ENCODE results near the gene PARD3B. TPM values are rescaled to one million over a fixed set of nuclear protein-coding genes. Genes with fewer than 3 reads are reported as not detected.
"Not testable (repeated sequence)": the region's sequence is repeated elsewhere in the genome, so short reads cannot be mapped to it uniquely, and the experiment has no call there.

PARD3B gene
- total RNA-seq, 1 donor from 2014 or later: 9.5 TPM

DNA sequence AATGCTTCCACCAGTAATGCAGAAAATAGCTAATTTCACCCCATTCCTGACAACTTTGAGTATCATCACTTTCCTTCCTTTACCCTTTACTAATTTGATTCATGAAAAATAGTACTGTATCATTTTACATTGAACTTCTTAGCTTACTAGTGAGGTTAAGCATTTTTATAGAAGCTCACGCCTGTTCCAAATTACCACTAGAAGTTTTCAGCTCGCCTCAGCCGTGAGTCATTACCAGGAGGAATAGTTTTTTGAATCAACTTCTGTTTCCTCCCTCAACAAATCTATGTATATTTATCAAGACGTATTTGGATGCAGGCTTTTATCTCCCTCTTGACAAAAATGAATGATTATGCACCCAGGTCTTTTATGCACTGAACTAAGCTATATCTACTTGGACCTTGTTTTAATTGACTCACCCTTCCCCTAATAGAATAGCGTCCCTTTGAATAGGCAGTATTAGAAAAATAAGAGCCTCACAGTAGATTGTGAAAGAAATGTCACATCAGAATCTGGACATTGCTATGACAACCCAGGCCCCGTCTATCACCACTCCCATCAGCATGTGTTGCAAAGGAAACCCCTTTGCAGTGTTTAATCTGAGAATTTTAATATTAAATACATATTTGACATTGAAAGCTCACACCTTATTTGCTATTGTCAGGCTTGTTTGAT lies 929.6 kb downstream of the PARD3B start:
- intact Hi-C loops (cut with DNase I): no loop called here
- DNase-seq (ENCODE audit: low spot score): no peak

DNA sequence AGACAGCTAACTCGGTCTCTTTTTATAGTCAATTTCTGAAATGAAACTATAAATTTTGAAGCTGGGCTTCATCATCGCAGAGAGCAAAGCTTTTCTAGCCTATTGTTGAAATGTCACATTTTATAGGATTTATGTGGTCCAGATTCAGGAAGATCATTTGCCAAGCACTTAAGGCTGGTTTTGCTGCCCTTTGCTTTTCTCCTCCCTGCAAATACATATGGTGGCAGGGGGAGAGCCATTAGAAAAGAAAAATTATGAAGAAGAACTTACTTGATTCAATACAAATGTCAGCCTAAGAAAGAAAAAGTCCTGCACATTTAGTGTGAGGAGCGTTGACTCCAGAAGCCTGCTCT lies 930.1 kb downstream of the PARD3B start:
- intact Hi-C loops (cut with DNase I): no loop called here

DNA sequence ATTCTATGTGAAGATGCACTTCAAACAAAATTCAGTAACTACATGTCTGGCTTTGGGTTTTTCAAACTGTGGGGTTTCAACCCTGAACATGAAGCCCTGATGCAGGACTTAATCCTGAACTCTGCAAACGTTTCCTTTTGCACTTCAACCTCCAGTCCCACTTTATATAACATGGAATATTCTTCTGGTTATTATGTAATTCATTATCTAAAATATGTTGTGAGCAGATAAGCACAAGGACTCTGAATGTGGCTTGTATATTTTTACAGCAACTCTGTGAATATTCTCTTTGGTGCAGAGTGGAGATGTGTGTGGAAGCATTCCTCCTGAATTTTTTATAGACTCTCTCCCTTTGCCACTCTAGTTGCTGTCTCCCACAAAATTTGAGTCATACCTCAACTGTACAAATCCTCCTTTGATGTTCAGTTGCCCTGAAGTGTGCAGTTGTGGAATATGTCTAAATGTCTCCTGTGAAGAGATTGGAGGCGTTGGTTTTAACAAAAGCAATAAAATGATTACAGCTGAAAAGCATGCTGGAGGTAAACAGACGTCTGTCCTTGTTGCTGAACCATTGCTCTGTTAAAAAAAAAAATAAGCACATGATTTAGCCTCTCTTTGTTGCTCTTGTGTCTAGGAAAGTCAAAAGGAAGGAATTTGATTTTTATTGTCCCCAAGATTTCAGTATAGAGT lies 931.9 kb downstream of the PARD3B start:
- DNase-seq (ENCODE audit: low spot score): no peak
- intact Hi-C loops (cut with DNase I): no loop called here

More for the DNA sequence above, 930.1 kb downstream of the PARD3B start:
- DNase-seq (ENCODE audit: low spot score): no peak

DNA sequence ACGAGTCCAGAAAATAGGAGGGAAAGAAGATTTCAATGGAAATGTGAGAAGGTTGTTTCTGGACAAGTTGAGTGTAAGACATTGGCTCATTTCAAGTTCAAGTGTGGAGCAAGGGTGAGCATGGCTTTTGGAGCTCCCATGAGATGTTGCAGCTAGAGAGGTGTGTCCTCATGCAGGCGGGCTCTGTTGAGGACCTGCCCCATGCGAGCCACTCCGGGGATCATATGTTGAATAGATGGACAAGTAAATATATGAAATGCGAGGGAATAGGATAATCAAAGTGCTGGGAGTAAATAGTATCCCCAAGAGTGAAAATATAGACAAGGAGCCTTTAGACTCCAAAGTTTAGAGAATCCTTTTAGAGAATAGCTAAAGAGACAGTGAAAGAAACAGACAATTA lies 936.6 kb downstream of the PARD3B start:
- intact Hi-C loops (cut with DNase I): no loop called here
- DNase-seq (ENCODE audit: low spot score): no peak

DNA sequence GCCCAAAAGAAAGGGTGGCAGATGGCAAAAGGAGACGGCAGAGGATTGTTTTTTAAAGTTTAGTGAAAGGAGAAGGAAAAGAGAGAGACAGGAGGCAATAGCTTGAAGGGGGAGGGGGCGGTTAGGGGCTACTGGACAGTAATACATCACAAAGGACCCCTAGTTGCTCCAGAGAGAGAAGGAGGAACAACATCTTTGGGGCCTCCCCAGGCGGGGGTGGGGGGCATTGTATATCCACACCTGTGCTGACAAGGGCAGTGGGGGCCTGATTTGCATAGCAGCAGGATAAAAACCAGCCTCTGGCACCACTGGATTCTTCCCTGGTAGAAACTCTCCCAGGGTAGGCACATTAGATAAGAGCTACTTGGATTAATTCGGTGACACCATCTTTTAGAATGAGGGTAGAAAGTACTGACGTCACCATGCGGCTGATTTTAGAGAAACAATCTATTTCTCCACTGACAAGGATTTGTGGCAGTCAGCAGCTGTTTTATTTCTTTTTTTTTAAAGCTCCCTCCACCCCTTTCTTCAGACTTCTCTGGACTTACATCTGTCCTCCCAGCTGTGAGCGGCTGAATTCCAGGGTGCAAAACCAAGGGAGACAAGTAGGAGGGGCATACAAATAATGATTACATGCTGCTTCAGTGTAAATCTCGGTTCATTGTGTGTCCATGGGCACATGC lies 937.3 kb downstream of the PARD3B start:
- intact Hi-C loops (cut with DNase I): no loop called here
- no peak for DNase-seq (ENCODE audit: low spot score)

DNA sequence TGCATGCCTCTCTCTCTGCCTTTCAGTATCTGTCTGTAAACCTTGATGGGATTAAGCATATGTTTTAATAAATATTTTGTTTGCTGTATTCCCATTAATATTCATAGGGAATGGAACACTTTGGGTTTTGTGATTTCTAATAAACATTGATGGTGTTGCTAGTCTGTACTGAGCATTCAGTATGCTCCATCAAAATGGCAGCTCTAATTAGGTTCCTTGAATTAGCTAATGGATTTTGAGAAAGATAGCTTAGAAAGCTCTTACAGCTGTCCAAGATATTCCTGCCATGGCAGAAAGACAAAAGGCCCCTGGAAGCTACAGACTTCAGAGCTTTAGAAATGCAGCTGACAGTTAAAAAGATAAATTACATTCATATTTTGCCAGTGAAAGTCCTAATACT lies 937.8 kb downstream of the PARD3B start:
- intact Hi-C loops (cut with DNase I): no loop called here
- DNase-seq (ENCODE audit: low spot score): no peak

DNA sequence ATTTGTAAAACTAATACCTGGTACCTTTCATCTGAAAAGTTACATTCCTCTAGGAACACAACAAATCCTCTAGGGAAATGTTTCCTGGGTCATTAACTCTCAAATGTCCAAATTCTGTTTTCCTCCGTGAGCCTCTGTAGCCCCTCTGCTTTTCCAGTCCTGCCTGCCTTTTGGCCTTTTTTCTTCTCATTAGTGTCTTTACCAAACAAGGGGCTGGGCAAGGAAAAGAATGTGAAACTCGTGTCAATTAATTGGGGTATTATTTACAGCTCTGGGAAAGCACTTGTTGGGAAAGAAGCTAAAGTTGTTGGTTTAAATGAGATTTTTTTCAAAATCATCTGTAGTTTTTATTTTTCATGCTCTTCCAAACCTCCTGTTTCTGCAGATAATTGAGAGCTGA lies 938.9 kb downstream of the PARD3B start:
- no peak for DNase-seq (ENCODE audit: low spot score)
- intact Hi-C loops (cut with DNase I): no loop called here

DNA sequence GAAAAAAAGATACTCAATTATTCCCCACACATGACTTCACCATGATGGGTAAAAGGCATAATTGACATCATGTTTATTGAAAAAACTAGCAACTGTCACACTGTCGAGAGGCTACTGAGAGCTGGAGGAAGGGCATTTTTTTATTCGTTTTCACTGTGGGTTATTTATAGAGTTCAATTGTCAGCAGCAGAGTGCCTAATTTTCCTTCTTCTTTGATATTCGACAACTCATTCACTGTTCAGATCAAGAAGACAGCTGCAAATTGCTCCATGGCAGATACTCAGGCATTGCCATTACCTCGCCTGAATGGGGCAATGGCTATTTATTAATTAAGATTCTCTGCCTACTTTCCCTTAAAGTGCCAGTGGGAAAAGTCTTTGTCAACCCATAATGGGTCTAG lies 939.5 kb downstream of the PARD3B start:
- intact Hi-C loops (cut with DNase I): no loop called here
- no peak for DNase-seq (ENCODE audit: low spot score)

DNA sequence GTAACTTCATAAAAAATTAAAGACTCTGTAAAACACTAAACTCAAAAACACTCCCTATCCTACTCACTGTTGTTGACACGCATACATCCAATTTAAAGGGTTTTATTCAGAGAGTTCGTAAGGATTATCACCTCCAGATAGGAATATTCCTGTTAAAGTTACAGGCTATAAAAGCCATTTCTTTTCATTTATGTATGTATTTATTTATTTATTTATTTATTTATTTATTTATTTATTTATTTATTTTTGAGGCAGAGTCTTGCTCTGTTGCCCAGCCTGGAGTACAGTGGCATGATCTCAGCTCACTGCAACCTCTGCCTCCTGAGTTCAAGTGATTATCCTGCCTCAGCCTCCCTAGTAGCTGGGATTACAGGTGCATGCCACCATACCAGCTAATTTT lies 948.3 kb downstream of the PARD3B start:
- DNase-seq (ENCODE audit: low spot score); intact Hi-C loops (cut with DNase I): not testable (repeated sequence)

DNA sequence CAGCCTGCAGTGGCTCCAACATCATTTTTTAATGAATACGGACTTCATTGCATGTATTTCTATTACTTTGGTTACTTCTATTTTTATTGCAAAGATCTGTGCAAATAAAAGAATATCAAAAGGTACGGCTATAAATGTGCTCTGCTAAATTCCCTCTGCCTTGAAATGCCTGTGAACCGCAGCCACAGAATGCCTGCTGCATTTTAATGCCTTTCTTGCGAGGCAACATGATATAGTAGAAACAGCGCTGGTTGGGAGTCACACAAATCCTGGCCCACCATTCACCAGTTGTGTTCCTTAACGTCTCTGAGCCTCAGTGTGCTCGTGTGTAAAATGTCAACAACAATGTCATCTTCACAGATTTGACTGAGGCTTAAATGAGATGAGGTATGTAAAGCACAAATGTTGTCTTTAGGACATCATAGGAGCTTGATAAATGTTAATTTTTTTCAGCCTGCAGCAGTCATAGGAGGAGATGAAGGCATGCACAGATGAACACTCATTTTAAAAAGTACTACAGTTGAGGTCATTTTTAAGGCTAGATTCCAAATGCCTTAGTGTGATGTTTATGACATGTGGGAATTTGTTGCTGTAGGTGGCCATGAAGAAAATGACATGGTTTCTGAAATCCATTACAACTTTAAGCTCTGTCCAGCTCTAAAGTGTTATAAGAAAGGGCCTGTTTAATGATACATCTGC lies 949.4 kb downstream of the PARD3B start:
- intact Hi-C loops (cut with DNase I): no loop called here

DNA sequence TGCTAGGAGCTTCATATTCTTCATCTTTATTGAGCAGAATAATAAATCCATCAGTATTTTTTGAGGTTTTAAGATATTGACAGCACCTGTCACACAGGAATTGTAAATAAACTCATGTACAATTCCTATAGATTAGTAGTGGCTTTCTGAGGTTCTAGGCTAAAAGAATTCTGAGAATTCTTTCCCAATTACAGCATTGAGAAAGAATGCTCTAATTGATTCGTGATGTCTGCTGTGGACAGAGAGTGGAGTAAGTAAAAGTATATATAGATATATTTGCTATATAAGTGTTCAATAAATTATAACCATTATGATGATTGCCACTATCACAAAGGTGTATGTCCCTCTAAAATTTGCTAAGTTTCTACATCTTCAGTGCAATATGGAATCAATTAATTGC lies 950.5 kb downstream of the PARD3B start:
- DNase-seq (ENCODE audit: low spot score): no peak
- intact Hi-C loops (cut with DNase I): no loop called here

More for the DNA sequence above, 949.4 kb downstream of the PARD3B start:
- DNase-seq (ENCODE audit: low spot score): no peak

DNA sequence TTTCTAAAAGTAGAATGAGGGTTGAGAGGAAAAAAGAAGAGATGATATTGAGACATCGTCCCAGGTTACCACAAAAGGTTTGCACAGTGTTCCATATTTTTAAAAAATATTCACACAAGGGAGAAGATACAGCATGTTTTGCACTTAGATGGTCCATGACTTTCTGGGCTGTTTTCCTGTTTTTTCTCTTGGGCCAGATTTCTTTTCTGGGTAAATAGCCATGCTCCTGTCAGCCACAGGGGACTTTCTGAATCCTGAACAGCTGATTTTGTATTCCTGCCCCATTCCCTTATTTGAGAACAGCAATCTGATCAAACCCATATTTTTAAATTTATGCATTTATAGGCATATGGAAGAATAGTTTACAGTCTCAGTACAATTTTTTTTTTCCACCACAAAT lies 951.1 kb downstream of the PARD3B start:
- intact Hi-C loops (cut with DNase I): no loop called here
- no peak for DNase-seq (ENCODE audit: low spot score)

DNA sequence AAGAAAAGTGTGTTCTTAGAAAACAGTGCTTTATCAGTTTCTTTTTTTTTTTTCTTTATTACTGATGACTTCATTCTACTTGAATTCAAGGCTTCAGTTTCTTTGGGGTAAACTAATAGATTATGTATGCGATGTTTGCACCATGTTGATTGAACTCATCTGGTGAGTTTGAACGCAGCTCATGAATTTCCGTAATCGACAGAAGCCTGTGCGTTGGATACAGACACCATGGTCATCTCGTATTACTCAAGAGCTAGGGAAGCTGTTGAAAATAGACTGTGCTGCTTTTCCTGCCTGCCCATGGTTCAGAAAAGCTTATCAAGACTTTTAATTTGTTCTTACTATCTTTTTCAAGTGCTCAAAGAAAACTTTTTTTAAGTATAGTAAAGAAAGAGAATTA lies 951.5 kb downstream of the PARD3B start:
- intact Hi-C loops (cut with DNase I): no loop called here
- DNase-seq (ENCODE audit: low spot score): no peak

DNA sequence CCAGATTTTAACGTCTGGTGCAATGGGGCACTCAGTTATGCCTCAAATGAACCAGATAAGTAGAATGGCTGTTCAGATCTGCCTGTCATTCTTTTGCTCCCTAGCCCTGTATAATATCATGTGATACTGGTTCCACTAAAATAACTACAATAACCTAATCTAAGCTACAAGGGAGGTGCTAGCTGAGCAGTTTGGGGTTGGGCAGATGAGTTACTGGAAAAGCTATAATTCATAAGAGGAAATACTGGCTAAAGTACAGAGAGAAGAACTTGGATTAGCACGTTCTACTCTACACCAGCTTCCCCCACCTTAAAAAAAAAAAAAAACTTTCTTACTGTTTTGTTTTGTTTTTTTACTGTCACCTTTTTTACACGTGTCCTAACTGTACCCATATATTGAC lies 953.7 kb downstream of the PARD3B start:
- no peak for DNase-seq (ENCODE audit: low spot score)
- intact Hi-C loops (cut with DNase I): no loop called here

DNA sequence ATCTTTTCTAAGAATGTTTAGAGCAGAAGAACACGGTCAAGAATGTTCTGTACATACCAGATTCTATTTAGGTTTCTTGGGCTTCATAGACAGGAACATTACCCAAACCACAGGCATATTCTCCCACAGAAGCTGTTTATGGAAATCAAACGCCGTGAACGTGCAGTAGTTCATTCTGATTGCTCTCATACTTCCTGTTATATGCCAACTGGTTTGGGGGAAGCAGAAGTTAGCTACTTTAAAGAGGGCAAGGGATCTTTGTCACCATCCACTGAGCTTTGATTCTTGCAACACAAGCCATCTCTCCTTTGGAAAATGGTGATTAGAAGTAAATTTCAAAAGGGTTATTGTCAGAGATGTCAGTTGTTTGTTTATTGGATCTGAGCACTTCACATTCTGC lies 954.8 kb downstream of the PARD3B start:
- intact Hi-C loops (cut with DNase I): no loop called here
- DNase-seq (ENCODE audit: low spot score): no peak

DNA sequence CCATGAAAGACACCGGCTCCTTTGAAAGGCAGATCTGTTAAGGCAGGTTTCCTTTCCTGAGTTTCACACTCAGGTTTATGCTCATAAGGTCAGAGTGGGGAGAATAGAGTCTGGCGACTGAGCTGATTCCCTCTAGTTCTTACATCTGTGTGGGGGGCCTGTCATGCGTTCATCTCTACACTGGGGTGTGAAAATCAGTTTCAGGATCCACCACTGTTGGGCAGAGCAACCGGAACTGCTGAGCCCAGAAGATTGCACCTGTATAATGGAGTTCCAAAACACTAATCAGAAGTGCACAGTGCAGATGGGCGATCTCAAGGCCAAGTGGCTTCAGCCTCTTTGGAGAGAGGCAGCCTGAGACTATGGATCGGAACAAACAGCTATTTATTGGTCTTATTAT lies 955.7 kb downstream of the PARD3B start:
- intact Hi-C loops (cut with DNase I): no loop called here
- DNase-seq (ENCODE audit: low spot score): no peak

DNA sequence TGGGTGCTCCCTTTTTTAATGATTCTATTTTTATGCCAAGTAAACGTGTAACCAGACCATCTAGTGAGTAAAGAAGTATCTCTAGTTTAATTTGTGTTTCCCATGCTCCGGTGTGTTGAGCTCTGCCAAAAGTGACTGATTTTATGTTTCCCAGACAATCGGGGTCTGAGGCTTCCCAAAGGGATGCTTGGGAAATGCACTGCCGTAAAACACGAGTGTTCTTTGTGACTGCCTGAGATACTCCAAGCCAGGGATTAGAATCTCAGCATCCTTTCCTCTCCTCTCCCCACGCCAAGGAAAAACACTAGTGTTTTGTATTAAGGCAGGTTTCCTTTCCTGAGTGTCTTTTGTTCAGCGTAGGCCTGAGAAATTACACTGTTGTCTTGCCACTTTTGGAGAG lies 956.6 kb downstream of the PARD3B start:
- intact Hi-C loops (cut with DNase I): no loop called here
- DNase-seq (ENCODE audit: low spot score): no peak

DNA sequence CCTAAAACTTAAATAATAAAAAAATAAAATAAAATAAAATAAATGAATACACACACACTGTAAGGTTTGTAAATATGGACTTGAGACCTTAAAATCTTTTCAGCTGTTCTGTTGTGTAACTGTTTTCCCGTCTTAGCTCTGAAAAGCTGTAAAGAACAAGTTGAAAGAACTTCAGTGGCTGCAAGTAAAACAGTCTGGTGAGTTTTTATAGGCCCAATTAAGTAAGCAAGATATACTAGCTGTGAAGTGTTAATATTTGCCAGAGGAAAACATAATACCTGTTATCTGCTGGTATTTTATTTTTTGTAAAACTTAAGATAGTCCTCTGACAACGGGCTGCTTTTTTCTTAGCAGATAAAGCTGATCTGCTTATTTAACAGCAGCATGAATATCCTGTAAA lies 960.1 kb downstream of the PARD3B start:
- intact Hi-C loops (cut with DNase I): no loop called here

DNA sequence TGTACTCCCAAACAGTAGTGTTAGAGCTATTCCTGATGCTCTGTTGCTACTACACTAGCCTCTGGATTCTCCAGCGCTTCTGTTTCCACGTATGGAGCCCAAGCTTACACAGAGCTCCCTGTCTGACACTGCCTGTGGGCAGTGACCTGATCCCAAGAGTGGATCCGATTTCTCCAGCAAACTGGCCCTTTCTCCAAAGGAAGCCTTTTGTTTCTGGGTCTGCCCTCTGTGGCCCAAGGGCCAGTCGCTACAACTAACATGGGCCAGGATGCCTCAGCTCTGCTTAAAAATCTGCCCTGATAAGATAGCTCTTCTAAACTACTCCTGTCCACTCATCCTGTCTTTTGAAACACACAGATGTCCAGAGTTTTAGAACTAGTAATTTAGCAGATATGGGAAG lies 964.4 kb downstream of the PARD3B start:
- DNase-seq (ENCODE audit: low spot score): no peak
- intact Hi-C loops (cut with DNase I): no loop called here

More for the DNA sequence above, 960.1 kb downstream of the PARD3B start:
- no peak for DNase-seq (ENCODE audit: low spot score)

DNA sequence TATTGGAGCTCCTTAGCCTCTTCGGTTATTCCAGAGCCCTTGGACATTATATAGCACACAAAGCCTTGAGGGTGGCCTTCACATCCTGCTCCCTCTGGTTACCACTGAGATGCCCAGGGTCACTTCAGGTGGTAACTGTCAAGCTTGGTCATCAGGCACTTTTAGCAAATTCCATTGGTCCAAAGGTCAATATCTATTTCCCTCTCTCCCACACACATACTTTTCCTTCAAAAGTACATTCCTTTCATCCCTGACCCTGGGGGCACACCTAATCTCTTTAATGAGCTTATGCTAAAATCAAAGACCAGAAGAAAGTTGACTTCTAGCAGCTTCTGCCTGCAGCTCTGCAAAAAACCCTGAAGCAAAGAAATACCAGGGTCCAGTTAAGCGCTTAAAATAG lies 965.1 kb downstream of the PARD3B start:
- intact Hi-C loops (cut with DNase I): no loop called here
- DNase-seq (ENCODE audit: low spot score): no peak

DNA sequence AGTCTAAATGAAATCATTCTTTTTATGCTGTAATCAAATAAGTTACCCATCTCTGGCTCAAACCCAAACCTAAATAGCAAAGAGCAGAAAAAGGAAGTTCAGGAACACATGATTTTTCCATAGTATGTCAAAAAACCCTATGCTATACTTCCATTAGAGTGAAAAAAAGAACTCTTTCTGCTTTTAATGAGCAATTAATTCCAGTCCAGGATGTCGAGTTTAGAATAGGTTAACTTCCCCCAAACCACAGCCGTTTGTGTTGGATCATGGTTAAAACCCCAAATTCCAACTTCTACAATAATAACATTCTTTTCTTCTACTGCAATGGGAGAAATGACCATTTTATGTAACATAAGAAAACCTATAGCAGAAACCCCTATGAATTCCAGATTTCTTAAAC lies 965.9 kb downstream of the PARD3B start:
- no peak for DNase-seq (ENCODE audit: low spot score)
- intact Hi-C loops (cut with DNase I): no loop called here
